ENCODE data around the gene PTK6.

The PTK6 gene

GRCh38 chr20:63570281-63571086, 33.3 kb upstream of the PTK6 start:
- no peak for DNase-seq (ENCODE audit: low spot score)

DNA sequence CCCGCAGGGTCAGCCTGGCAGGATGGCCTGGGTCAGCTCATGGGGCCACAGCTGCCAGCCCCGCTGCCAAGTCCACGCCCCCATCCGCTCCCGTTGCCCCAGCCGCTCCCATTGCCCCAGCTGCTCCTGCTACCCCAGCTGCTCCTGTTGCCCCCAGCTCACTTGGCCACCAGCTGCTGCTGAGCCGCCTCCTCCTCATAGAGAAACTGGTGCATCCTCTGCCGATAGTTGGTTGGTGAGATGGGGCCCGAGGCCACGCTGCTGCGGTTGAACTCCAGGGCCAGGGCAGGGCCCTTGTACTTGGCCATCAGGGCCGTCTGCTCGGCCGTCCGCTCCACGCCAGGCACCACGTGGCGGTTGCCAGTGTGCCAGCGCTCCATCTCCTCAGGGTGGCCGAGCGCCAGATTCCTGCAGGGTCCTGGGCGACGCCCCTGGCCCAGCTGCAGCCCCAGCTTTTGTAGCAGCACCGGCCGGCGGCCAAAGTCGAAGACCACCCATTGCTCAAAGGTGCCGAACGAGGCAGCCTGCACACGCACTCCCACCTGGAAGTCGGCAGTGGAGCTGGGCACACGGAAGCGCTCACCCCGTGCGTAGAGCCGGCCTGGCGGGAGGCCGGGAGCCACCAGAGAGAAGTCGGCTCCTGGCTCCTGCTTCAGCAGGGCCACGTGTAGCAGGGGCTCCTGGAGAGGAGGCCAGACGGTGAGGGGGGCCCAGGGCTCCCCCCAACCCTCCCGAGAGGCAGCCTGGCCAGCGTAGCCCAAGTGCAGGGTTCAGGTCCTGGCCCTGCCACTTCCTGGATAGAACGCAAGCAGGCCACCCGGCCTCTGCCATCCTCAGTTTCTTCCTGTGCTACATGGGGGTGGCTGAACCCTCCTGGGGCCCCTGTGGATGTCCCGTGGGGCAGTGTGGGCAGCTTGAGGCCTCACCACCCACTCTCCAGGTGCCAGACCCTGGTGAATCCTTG, 32.1 kb upstream of the PTK6 start:
- no peak for DNase-seq (ENCODE audit: low spot score)

- no peak for DNase-seq (ENCODE audit: low spot score)
These were observed 31.2 kb upstream of the PTK6 start for GRCh38 chr20:63568170-63568981.

GRCh38 chr20:63567386-63568169, 30.4 kb upstream of the PTK6 start:
- no peak for DNase-seq (ENCODE audit: low spot score)

- DNase-seq (ENCODE audit: low spot score): peak; percentile 60
These were observed 29.9 kb upstream of the PTK6 start for GRCh38 chr20:63567136-63567385.

- no peak for DNase-seq (ENCODE audit: low spot score)
These were observed 29.4 kb upstream of the PTK6 start for GRCh38 chr20:63566395-63567135.

DNA sequence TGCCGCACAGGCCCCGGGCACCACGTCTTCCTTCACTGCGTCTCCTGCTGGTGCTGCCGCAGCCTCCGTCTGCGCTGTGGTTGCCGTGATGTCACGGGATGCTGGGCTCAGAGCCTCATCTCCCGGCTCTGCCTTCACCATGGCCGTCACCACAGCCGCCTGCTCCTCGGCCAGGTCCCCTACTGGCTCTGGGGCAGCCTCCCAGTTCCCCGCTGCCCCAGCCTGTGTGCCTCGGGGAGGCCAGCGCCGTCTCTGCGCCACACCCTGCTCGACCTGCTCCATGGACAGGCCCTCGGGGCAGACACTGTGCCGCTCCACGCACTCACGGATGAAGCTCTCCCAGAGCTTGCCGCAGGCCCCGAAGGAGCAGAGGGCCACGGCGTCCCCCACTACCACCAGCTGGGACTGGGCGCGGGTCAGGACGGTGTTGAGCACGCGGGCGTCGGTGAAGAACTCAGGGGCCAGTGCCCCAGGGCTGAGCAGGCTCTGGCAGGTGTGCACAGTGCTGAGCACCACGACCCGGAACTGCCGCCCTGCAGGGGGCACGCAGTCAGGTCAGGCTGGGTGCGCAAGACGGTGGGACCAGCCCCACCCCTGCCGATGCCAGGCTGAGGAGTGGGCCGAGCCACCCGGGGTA, 28.6 kb upstream of the PTK6 start:
- no peak for DNase-seq (ENCODE audit: low spot score)

GRCh38 chr20:63565021-63565698, 28.0 kb upstream of the PTK6 start:
- DNase-seq (ENCODE audit: low spot score): no peak

DNA sequence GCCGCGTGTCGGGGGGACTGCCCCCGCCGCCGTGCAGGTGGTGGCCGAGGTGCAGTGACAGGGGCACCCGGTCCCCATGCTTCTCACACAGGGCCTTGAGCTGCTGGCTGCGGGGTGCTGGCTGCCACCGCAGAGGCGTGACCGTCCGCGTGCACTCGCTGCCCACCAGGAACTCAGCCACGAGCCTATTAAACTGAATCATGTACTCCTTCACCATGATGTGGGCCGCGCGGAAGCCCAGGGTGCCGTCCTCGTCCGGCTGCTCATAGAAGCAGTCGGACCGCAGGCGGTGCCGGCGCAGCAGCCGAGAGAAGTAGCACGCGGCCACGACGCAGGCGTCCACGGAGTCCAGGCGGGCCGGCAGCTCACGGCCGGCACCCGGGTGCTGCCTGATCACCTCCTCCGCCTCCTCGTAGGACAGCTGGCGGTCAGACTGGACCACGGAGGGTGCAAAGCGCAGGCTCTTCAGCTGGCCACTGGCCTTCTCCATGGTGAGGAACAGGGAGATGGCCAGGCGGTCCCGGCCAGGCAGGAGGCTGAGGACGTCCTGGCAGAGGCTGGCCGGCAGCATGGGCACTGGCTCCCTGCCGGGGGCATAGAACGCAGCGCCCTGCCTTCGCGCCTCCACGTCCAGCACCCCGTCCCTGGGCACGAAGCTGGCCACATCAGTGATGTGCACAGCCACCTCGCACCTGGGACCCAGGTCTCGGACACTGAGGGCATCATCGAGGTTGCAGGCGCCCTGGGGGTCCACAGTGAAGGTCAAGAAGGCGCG, 27.0 kb upstream of the PTK6 start:
- no peak for DNase-seq (ENCODE audit: low spot score)

DNA sequence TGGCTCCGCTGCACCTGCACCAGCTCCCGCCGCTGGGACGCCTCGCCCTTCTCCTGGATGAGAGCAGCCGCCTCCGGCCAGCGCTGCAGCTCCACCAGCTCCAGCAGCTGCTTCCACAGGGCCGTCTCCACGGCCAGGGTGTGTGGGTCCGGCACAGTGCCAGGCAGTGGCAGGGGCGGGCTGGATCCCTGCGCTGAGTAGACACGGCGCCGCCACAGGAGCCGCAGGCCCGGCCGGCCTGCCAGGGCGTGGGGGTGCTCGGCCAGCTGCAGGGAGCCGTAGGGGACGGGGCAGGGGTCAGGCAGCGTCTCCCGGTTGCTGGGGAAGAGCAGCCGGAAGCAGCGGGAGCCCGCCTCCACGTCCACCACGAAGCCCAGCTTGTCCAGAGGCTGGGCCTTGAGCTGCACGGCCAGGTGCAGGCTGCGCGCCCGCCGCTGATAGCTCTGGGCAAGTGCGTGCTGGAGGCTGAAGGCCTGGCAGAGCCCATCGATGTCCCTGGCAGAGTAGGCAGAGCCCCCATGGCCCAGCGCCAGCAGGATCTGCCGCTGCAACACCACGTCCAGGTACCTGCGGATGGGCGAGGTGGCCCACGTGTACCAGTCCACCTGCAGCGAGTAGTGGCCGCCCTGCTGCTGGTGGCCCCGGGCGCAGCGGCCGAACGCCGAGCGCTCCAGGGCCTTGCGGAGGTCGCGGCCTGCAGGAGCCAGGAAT, 26.2 kb upstream of the PTK6 start:
- no peak for DNase-seq (ENCODE audit: low spot score)

GRCh38 chr20:63562461-63563224, 25.5 kb upstream of the PTK6 start:
- no peak for DNase-seq (ENCODE audit: low spot score)

- no peak for DNase-seq (ENCODE audit: low spot score)
These were observed 24.6 kb upstream of the PTK6 start for GRCh38 chr20:63561624-63562396.

DNA sequence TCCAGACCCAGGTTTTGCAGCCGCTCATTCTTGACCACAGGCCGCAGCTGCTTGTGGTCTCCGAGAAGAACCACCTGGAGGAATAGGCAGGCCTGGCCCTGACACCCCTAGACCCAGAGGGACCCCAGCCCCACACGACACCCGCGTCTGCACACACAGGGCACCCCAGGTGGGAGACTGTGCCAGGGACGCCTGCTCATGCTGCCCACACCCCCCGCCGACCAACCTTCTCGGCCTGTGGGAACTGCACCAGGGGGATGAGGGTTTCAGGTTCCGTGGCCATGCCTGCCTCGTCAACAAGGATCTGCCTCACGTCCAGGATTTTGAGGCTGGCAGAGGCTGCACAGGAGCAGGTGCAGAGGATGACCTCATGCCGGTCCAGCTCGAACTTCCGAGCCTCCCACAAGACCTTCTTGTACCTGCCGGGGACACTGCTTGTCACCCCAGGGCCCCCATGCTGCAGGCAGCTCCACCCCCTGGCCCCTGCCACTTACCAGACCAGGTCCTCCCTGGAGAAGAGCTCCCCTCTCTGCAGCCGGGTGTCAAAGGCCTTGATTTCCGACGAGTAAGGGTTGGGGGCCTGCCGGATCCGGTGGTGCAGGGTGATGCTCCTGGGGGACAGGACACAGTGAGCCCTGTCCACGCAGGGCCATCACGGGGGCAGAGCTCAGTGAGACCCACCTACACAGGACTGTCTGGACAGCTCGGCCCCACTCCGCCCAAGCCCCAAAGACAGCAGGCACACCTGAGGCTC, 23.9 kb upstream of the PTK6 start:
- no peak for DNase-seq (ENCODE audit: low spot score)

- no peak for DNase-seq (ENCODE audit: low spot score)
These were observed 23.2 kb upstream of the PTK6 start for GRCh38 chr20:63560333-63560805.
